HG03103 (cell line): Measurements from ENCODE around the gene STAT6.

Source experiments
- ATAC-seq: cut with Tn5 transposase; IDR thresholded peaks from one replicate; pipeline ENCODE4 v1.9.1; 2021; ENCODE audit warnings: low read depth; ENCODE audit not compliant: unreplicated experiment

STAT6 gene

GRCh38 chr12:57106021-57106708 is 5.0 kb downstream of the STAT6 start:
- no peak for ATAC-seq

- no peak for ATAC-seq
Observed at GRCh38 chr12:57105011-57105753, 6.0 kb downstream of the STAT6 start.

DNA sequence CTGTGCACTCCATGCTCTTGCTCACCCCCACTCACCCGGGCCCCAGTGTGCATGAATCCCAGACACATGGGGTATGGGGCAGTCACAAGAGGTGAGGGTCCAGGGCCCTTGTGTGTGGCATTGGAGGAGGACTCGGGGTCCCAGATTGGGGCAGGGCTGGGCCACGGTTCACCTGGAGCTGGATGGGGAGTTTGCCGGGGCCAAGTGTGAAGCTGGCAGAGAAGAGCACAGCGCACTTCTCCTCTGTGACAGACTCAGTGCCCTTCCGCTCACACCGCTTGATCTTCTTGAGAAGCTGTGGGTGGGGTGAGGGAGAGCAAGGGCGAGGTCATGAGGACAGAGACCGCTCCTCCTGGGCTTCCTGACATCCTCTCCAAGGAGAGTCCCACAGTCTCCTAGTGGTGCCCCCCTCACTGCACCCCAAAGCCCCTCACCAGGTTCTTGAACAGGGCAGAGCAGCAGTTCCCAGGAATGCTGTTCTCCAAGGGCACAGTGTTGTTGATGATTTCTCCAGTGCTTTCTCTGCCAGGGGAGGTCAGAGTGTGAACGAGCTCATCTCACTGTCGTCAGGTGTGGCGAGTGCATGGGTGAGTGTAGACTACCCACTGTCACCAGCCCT is 6.8 kb downstream of the STAT6 start:
- ATAC-seq, result no peak

DNA sequence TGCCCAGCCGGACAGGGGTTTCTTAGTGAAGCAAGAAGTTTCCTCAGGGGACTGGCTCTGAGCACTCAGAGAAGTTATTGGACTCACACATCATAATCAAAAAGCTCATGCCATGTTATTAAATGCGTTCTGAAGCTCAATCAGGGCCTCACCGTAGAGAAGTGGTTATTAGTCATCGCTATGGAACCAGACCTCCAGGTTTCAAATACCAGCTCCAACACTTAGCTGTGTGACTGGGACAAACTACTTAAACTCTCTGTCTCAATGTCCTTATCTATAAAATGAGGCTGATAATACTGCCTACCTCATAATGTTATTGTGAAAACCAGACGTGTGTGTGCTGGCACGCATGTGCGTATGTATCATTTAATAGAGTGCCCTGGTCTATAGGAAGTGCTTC is 7.3 kb downstream of the STAT6 start:
- ATAC-seq, result no peak

- no peak for ATAC-seq
Observed at GRCh38 chr12:57101892-57102695, 9.1 kb downstream of the STAT6 start.

DNA sequence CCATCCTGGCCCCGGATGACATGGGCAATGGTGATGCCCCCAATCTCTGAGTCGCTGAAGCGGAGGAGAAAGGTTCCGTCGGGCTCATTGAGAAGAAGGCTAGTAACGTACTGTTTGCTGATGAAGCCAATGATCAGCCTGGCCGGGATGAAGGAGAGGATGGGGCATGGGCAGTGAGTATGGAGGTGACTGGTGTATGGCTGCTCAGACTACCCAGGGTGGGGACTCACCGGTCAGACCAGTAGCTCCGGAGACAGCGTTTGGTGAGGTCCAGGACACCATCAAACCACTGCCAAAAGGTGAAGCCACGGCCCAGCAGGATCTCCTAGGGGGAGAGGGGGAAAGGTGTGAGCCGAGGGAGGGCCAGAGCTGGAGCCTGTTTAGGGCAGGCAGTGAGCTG is 11.4 kb downstream of the STAT6 start:
- no peak for ATAC-seq

DNA sequence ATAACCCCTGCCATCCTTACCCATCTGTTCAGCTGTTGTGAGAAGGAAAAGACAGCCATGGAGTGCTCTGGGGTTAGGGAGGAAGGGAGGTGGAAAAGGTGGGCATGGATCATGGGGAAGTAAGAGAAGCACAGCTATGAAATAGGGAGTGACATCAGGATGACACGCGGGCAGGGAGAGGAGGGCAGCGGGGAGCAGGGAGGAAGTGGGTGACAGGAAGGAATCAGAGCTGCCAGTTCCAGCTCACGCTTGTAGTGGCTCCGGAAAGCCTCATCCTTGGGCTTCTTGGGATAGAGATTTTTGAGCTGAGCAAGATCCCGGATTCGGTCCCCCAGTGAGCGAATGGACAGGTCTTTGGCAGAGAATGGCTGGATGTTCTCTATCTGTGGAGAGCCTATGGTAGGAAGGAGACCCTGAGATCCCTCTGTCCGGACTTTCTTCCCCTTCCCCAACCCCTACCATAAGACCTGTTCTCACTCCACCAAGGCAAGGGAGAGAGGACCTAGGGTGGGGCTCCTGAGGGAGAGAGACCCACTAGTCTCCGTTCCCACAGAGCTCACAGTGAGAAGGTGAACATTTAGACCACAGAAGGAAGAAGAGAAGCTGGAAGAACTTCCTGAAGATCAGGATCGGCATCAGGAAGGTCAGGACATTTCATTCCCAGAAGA is 12.0 kb downstream of the STAT6 start:
- ATAC-seq, result no peak

GRCh38 chr12:57098546-57098945 is 12.6 kb downstream of the STAT6 start:
- ATAC-seq, result no peak

DNA sequence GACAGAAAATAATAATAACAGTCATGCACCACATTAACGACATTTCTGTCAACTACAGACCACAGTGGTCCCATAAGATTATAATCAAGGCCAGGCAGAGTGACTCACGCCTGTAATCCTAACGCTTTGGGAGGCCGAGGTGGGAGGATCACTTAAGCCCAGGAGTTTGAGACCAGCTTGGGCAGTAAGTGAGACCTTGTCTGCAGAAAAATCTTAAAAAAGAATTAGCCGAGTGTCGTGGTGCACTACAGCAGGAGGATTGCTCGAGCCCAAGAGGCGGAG is 13.7 kb downstream of the STAT6 start:
- ATAC-seq, result no peak

DNA sequence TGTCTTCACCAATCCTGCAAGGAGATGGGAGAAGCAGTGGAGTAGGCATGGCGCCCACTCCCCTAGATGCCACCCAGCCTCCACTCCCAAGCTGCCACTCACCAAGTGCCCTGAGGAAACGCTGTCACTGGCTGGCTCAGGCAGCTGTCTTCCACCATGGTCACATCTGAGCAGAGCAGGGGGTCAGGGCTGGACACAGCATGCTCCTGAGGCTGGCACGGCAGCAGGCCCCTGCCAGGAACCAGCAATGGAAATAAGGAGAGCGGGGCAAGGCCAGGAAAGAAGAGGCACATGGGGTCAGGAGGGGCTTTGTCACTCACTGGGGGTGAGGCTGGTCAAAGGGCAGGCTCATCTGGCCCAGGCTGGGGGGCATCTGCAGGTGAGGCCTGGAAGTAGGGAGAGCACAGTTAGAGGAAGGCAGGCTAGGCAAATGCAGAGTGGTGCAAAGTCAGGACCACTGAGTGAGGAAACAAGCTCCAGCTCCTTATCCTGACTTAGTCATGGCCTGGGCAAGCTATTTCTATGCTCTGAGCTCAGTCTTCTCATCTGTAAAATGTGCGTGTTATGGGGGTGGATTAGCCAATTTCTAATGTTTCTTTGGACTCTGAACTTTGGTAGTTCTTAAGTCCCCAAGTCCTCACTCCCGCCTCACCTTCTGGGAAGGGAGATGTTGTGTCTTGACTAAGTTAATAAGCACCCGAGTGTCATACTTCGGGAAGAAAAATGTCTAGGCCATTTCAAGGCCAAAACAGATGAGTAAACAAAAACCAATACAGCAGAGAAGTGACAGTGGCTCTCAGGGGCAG is 14.2 kb downstream of the STAT6 start:
- ATAC-seq, result no peak

DNA sequence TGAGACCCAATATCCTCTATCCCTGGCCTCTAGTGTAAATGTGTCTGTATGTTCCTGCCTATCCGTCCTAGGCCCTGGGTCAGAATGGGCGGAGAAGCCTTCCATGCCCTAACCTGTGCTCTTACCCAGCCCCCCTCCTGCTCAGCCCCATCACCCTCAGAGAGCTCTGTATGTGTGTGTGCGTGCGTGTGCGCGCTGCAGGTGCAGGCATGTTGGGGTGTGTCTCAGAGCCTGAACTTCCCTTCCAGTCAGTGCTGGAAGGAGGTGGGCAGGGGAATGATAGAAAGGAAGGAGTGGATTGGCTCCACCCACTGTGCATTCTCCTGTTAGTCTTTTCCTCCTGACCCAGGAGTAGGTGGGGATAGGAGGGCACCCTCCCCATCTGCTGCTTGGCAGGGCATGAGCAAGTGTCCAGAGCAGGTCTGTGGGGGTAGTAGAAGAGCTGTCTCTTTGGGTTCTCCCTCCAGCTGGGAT is 15.0 kb downstream of the STAT6 start:
- no peak for ATAC-seq

- no peak for ATAC-seq
Observed at GRCh38 chr12:57095440-57095839, 15.7 kb downstream of the STAT6 start.

- ATAC-seq, result no peak
Observed at GRCh38 chr12:57094208-57095160, 16.7 kb downstream of the STAT6 start.

DNA sequence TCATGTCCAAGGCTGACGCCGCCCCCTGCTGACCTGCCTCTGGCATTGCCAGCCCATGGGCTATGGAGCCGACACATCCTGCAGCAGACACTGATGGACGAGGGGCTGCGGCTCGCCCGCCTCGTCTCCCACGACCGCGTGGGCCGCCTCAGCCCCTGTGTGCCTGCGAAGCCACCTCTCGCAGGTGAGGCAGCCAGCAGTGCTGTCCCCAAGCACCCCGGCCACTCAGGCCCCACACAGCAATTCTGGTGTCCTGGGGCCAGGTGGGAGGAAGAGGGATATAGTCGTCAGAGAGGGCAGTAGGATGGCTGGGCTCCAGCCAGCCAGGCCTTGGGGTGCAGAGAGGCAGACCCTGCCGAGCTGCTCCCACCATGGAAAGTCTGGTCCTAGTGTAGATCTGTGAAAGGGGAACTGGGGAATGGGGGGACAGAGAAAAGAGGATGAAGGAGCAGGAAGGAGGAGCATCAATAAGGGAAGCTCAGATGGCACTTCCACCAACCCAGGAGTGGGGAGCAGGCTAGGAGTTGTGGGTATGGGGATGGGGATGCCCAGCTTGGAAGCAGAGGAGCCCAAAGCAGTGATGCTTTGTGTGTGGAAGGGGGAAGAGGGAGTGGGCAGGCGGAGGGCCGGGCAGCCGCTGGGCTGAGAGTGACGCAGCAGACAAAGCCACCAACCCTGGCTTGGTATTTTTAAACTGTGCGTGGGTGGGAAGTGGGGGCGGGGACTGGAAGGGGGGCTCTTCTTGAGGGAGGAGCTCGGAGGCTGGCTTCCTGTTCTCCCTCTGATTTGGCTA is 17.6 kb downstream of the STAT6 start:
- no peak for ATAC-seq

- ATAC-seq, result no peak
Observed at GRCh38 chr12:57092876-57093414, 18.2 kb downstream of the STAT6 start.

DNA sequence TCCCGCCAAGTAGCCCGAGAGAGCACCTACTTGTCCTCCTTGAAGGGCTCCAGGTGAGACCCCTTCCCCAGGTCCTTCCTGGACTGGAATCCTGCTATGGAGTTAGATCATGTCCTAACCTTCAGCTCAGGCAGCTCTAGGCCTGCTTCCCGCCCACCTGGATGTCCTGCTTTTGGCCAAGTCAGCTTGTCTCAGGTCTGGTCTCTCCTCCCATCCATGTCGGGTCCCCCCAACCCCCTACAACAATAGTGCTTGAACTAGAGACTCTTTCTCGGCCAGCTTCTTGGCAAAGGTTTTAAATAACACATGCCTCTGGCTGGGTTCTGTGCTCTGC is 18.7 kb downstream of the STAT6 start:
- no peak for ATAC-seq

DNA sequence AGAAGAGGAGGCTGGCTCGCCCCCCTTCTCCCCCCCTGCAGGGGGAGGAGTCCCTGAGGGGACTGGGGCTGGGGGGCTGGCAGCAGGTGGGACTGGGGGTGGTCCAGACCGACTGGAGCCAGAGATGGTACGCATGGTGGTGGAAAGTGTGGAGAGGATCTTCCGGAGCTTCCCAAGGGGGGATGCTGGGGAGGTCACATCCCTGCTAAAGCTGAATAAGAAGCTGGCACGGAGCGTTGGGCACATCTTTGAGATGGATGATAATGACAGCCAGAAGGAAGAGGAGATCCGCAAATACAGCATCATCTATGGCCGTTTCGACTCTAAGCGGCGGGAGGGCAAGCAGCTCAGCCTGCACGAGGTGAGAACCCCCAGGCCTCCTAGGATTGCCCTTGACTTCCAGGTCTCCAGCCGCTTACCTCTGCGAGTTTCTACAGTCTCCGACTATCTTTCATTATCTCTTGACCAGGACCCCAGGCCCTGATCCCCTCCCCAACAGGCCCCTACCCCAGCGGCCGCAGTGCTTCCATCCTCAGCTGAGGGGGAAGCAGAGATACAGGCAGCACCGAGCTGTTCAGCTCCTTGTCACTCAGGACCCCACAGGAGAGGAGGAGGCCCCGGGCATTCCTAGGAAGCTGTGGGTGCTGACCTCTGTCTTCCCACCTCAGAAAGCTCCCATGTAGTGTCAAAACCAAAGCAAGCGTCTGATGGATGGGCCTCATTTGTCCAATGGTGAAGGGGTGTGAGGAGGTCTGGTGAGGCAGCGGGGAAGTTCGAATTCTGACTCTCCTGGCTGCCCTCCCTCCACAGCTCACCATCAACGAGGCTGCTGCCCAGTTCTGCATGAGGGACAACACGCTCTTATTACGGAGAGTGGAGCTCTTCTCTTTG is 19.3 kb downstream of the STAT6 start:
- ATAC-seq, result no peak
